Type B pancreatic cell (in vitro differentiated cells): Measurements from ENCODE around the gene ZMIZ1. TPM values are rescaled to one million over a fixed set of nuclear protein-coding genes. Genes with fewer than 3 reads are reported as not detected.

ENCODE experiments used
- DNase-seq: peaks from one replicate; pipeline ENCODE4 v3.0.0; 2021; ENCODE audit warnings: mixed read lengths; ENCODE audit not compliant: unreplicated experiment; ENCODE audit errors: extremely low spot score
- H3K27ac Mint-ChIP-seq: 2 replicates; pipeline ENCODE4 v1.8.0; 2021; ENCODE audit warnings: mild to moderate bottlenecking, mixed read lengths
- H3K27me3 Mint-ChIP-seq: 2 replicates; pipeline ENCODE4 v1.8.0; 2021; ENCODE audit warnings: mixed read lengths
- H3K36me3 Mint-ChIP-seq: 2 replicates; pipeline ENCODE4 v1.8.0; 2021; ENCODE audit warnings: mixed read lengths
- H3K4me1 Mint-ChIP-seq: one replicate; pipeline ENCODE4 v1.8.0; 2021; ENCODE audit warnings: mixed read lengths; ENCODE audit not compliant: unreplicated experiment
- H3K4me3 Mint-ChIP-seq: 2 replicates; pipeline ENCODE4 v1.8.0; 2021; ENCODE audit warnings: mild to moderate bottlenecking, mixed read lengths
- H3K9me3 Mint-ChIP-seq: 2 replicates; pipeline ENCODE4 v1.8.0; 2021; ENCODE audit warnings: mixed read lengths
- CTCF ChIP-seq: fragments of 200-600 bp; sonication (generic); conservative IDR thresholded peaks from 2 replicates; pipeline ENCODE4 v1.5.0; 2021; ENCODE audit warnings: antibody characterized with exemption, mild to moderate bottlenecking
- total RNA-seq: library from RNA; stranded (reverse); gene quantifications from 2 replicates; pipeline ENCODE4 v1.2.1, GENCODE V29; 2021; ENCODE audit warnings: low replicate concordance

Gene ZMIZ1
- total RNA-seq, 1 donor from 2014 or later: 102 TPM

- no peak for TF ChIP-seq CTCF
- H3K4me1 Mint-ChIP-seq: peaks cover 31% of the 10 kb centered on the region
These were observed 181.5 kb downstream of the ZMIZ1 start for GRCh38 chr10:79250259-79250658.

GRCh38 chr10:79252450-79252849, 183.7 kb downstream of the ZMIZ1 start:
- Mint-ChIP-seq H3K27me3 (peaks cover 3% of the 10 kb centered on the region), H3K36me3 (peaks cover 17% of the 10 kb centered on the region), H3K4me1 (peaks cover 25% of the 10 kb centered on the region), H3K4me3 (no peak overlapping the region), H3K9me3 (no peaks in the 10 kb centered on the region), H3K27ac (no peak overlapping the region)
- DNase-seq: no peak
- no peak for TF ChIP-seq CTCF

More at GRCh38 chr10:79250259-79250658, 181.5 kb downstream of the ZMIZ1 start:
- no peaks in the 10 kb centered on the region for H3K27me3 Mint-ChIP-seq
- no peak overlapping the region for H3K27ac Mint-ChIP-seq
- H3K36me3 Mint-ChIP-seq: peaks cover 12% of the 10 kb centered on the region
- no peak for DNase-seq
- no peaks in the 10 kb centered on the region for H3K9me3 Mint-ChIP-seq
- no peak overlapping the region for H3K4me3 Mint-ChIP-seq

- H3K36me3 Mint-ChIP-seq: peaks cover 15% of the 10 kb centered on the region
- H3K4me1 Mint-ChIP-seq: peaks cover 27% of the 10 kb centered on the region
- DNase-seq: no peak
- H3K27ac Mint-ChIP-seq: no peak overlapping the region
- H3K27me3 Mint-ChIP-seq: peaks cover 3% of the 10 kb centered on the region
- H3K9me3 Mint-ChIP-seq: no peaks in the 10 kb centered on the region
- no peak for TF ChIP-seq CTCF
- peak overlapping the region; percentile 39 for H3K4me3 Mint-ChIP-seq
These were observed 184.2 kb downstream of the ZMIZ1 start for GRCh38 chr10:79252971-79253370.

GRCh38 chr10:79253704-79254103, 184.9 kb downstream of the ZMIZ1 start:
- no peak overlapping the region for H3K27ac Mint-ChIP-seq
- peaks cover 30% of the 10 kb centered on the region for H3K4me1 Mint-ChIP-seq
- peaks cover 3% of the 10 kb centered on the region for H3K27me3 Mint-ChIP-seq
- no peak overlapping the region for H3K4me3 Mint-ChIP-seq
- DNase-seq: no peak
- H3K9me3 Mint-ChIP-seq: no peaks in the 10 kb centered on the region
- H3K36me3 Mint-ChIP-seq: peaks cover 16% of the 10 kb centered on the region
- no peak for TF ChIP-seq CTCF

- Mint-ChIP-seq H3K27me3 (peaks cover 3% of the 10 kb centered on the region), H3K27ac (no peak overlapping the region), H3K9me3 (no peaks in the 10 kb centered on the region), H3K36me3 (peaks cover 16% of the 10 kb centered on the region), H3K4me3 (no peak overlapping the region), H3K4me1 (peaks cover 38% of the 10 kb centered on the region)
- no peak for TF ChIP-seq CTCF
- DNase-seq: no peak
These were observed 185.7 kb downstream of the ZMIZ1 start for GRCh38 chr10:79254333-79255006.
